ENCODE results near the gene TSC1. TPM values are rescaled to one million over a fixed set of nuclear protein-coding genes. Genes with fewer than 3 reads are reported as not detected.

Gene TSC1
- total and polyA plus RNA-seq, 2 experiments from 2014 or later, result 19.5 to 47.8 TPM

GRCh38 chr9:132894346-132894745 lies 50.1 kb downstream of the TSC1 start:
- Histone ChIP-seq H3K4me3 (no peak overlapping the region), H3K4me1 (ENCODE audit: insufficient read depth) (no peaks in the 10 kb centered on the region), H3K79me2 (no peaks in the 10 kb centered on the region), H4K20me1 (ENCODE audit: insufficient read depth, poor library complexity, severe bottlenecking) (no peaks in the 10 kb centered on the region), H3K9me3 (ENCODE audit: low read depth) (no peaks in the 10 kb centered on the region), H3K36me3 (replicated peaks; ENCODE audit: insufficient read depth, low read depth) (no peaks in the 10 kb centered on the region), H2AFZ (no peak overlapping the region), H3K27ac (no peak overlapping the region), H3K27me3 (no peaks in the 10 kb centered on the region), H3K9me2 (replicated peaks; ENCODE audit: insufficient read depth) (no peaks in the 10 kb centered on the region), H3K4me2 (no peak overlapping the region)
- 96% methylated on average over 5 of the region's 5 CpGs for WGBS (ENCODE audit: low lambda C conversion rate, missing lambda C conversion rate)
- no peak for TF ChIP-seq CTCF (IDR thresholded peaks at IDR 0.05; ENCODE audit: poor library complexity)
- TF ChIP-seq EZH2 (IDR thresholded peaks at IDR 0.05; ENCODE audit: borderline replicate concordance), result no peak
- TF ChIP-seq EZH2phosphoT487 (IDR thresholded peaks at IDR 0.05; ENCODE audit: low read depth, severe bottlenecking, unreplicated experiment), result no peak
- DNase-seq (ENCODE audit: low spot score), result no peak

DNA sequence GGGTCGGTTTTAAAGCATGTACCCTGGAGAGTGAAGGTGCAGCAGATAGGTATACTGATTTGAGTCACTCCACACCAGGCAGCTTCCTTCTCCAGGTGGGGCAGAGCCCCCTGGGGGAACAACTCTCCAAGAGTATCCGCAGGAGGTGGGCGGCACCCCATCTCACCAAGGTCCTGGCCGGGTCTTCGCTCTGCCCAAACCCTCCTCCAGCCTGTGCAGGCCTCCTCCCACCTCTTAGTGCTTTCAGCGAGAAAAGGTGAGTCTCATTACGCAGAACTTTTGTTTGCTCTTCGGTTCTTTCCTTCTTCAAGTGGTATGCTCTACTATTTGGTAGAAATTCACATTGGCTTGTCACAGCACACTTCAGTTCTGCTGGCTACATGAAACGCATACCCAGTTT lies 52.0 kb downstream of the TSC1 start:
- TF ChIP-seq CTCF (IDR thresholded peaks at IDR 0.05; ENCODE audit: poor library complexity) (no peak), EZH2 (IDR thresholded peaks at IDR 0.05; ENCODE audit: borderline replicate concordance) (no peak), EZH2phosphoT487 (IDR thresholded peaks at IDR 0.05; ENCODE audit: low read depth, severe bottlenecking, unreplicated experiment) (no peak)
- Histone ChIP-seq H3K4me3 (no peak overlapping the region), H3K9me3 (ENCODE audit: low read depth) (no peaks in the 10 kb centered on the region), H4K20me1 (ENCODE audit: insufficient read depth, poor library complexity, severe bottlenecking) (no peaks in the 10 kb centered on the region), H3K79me2 (no peaks in the 10 kb centered on the region), H3K4me2 (no peak overlapping the region), H3K4me1 (ENCODE audit: insufficient read depth) (no peaks in the 10 kb centered on the region), H3K9me2 (replicated peaks; ENCODE audit: insufficient read depth) (no peaks in the 10 kb centered on the region), H3K36me3 (replicated peaks; ENCODE audit: insufficient read depth, low read depth) (no peaks in the 10 kb centered on the region), H3K27me3 (no peaks in the 10 kb centered on the region), H3K27ac (no peak overlapping the region), H2AFZ (no peak overlapping the region)
- no peak for DNase-seq (ENCODE audit: low spot score)
- WGBS (ENCODE audit: low lambda C conversion rate, missing lambda C conversion rate), result 74% methylated on average over 9 of the region's 9 CpGs

DNA sequence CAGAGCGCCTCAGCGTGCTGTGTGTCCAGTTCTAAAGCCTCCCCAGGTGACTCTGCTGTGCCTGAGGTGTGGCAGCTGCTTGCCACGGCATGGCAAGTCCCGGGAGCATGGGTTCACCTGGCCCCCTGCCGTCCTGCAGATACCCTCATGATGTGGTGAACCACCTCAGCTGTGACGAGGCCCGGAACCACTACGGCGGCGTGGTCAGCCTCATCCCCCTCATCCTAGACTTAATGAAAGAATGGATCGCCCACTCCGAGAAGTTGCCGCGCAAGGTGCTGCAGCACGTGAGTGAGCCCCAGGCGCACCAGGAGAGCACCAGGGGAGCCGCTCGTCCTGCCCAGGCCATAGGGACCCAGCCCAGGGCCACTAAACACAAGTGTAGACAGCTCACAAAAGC lies 56.3 kb downstream of the TSC1 start:
- Histone ChIP-seq H3K4me2 (no peak overlapping the region), H4K20me1 (ENCODE audit: insufficient read depth, poor library complexity, severe bottlenecking) (no peaks in the 10 kb centered on the region), H2AFZ (no peak overlapping the region), H3K27ac (no peak overlapping the region), H3K4me1 (ENCODE audit: insufficient read depth) (no peaks in the 10 kb centered on the region), H3K36me3 (replicated peaks; ENCODE audit: insufficient read depth, low read depth) (no peaks in the 10 kb centered on the region), H3K9me3 (ENCODE audit: low read depth) (no peaks in the 10 kb centered on the region), H3K4me3 (no peak overlapping the region), H3K79me2 (no peaks in the 10 kb centered on the region), H3K9me2 (replicated peaks; ENCODE audit: insufficient read depth) (no peaks in the 10 kb centered on the region), H3K27me3 (no peaks in the 10 kb centered on the region)
- no peak for DNase-seq (ENCODE audit: low spot score)
- whole genome bisulfite sequencing (ENCODE audit: low lambda C conversion rate, missing lambda C conversion rate), result 95% methylated on average over 18 of the region's 18 CpGs
- TF ChIP-seq CTCF (IDR thresholded peaks at IDR 0.05; ENCODE audit: poor library complexity) (no peak), EZH2phosphoT487 (IDR thresholded peaks at IDR 0.05; ENCODE audit: low read depth, severe bottlenecking, unreplicated experiment) (no peak), EZH2 (IDR thresholded peaks at IDR 0.05; ENCODE audit: borderline replicate concordance) (no peak)
